K562 (cell line): ENCODE results near the gene TMEM158. TPM values are rescaled to one million over a fixed set of nuclear protein-coding genes. Genes with fewer than 3 reads are reported as not detected.

Experiments
- BCOR ChIP-seq: fragments of 450-650 bp; IDR thresholded peaks from 2 replicates; pipeline ENCODE4 v1.6.1; 2016
- CHD2 ChIP-seq: IDR thresholded peaks from 2 replicates; pipeline ENCODE4 v1.6.1; 2011; ENCODE audit warnings: low read depth, low read length
- CTBP1 ChIP-seq: fragments of 450-650 bp; IDR thresholded peaks from 2 replicates; pipeline ENCODE4 v1.6.1; 2016; ENCODE audit warnings: borderline replicate concordance
- EHMT2 ChIP-seq: fragments of 450-650 bp; IDR thresholded peaks from 2 replicates; pipeline ENCODE4 v1.6.1; 2018; ENCODE audit warnings: antibody characterized with exemption
- JUN ChIP-seq, 2 experiments: sonication (generic) in 1 of 2; formaldehyde crosslinking in 1 of 2; IDR thresholded peaks; 2 replicates each; pipeline versions ENCODE4 v1.6.1 to v1.8.0; 2012 to 2022; ENCODE audit warnings: borderline replicate concordance in 2 of 2, mild to moderate bottlenecking in 2 of 2, improper control_type of control experiment in 1 of 2, low read depth in 1 of 2, low read length in 1 of 2, missing genetic modification reagents in 1 of 2
- KDM1A ChIP-seq, 2 experiments: fragments of 450-650 bp; IDR thresholded peaks; 2 replicates each; pipeline ENCODE4 v1.6.1; 2016; ENCODE audit warnings: mild to moderate bottlenecking in 2 of 2
- LEF1 ChIP-seq: fragments of 450-650 bp; IDR thresholded peaks from 2 replicates; pipeline ENCODE4 v1.6.1; 2016; ENCODE audit warnings: mild to moderate bottlenecking
- MYNN ChIP-seq, 2 experiments: sonication (generic); formaldehyde crosslinking in 1 of 2; IDR thresholded peaks; 2 replicates each; pipeline versions ENCODE4 v1.5.0 to v1.6.1; 2016 to 2020; ENCODE audit warnings: antibody characterized with exemption in 1 of 2, missing genetic modification reagents in 1 of 2
- PTRF ChIP-seq: fragments of 450-650 bp; IDR thresholded peaks from 2 replicates; pipeline ENCODE4 v1.6.1; 2016; ENCODE audit warnings: mild to moderate bottlenecking, missing genetic modification characterization, missing compliant biosample characterization
- SPI1 ChIP-seq: IDR thresholded peaks from 2 replicates; pipeline ENCODE4 v1.6.1; 2011; ENCODE audit warnings: low read depth, low read length, control low read depth, borderline replicate concordance
- TEAD4 ChIP-seq, 2 experiments: sonication (generic) in 1 of 2; formaldehyde crosslinking in 1 of 2; IDR thresholded peaks; 2 replicates each; pipeline versions ENCODE4 v1.6.1 to v1.8.0; 2012 to 2022; ENCODE audit warnings: borderline replicate concordance in 1 of 2, inconsistent platforms in 1 of 2, low read length in 1 of 2, mild to moderate bottlenecking in 1 of 2, missing genetic modification reagents in 1 of 2
- TFAM ChIP-seq: fragments of 250-450 bp; sonication (Bioruptor Pico); conservative IDR thresholded peaks from 2 replicates; pipeline ENCODE4 v1.5.0; 2021; ENCODE audit warnings: mild to moderate bottlenecking, moderate library complexity
- polyA plus RNA-seq, 8 experiments: library from polyadenylated mRNA; depleted of rRNA in 4 of 8; stranded (reverse) in 5 of 8; unstranded in 3 of 8; fragments of >200 nt; fragmentation: Nextera tagmentation in 2 of 8; fragmentation: Illumina TruSeq in 1 of 8; extraction: Ambion mirVana in 2 of 8; extraction: Trizol in 1 of 8; gene quantifications; 2 replicates each; pipeline versions ENCODE4 v1.2.1 to v1.2.3, GENCODE V29; 2011 to 2014; ENCODE audit warnings: inconsistent platforms in 1 of 8, missing spikeins in 1 of 8
- total RNA-seq, 7 experiments: library from RNA; depleted of rRNA in 6 of 7; stranded (reverse); fragments of >200 nt in 6 of 7; fragmentation: Illumina TruSeq in 2 of 7; extraction: Trizol in 2 of 7; gene quantifications; 2 replicates each; pipeline versions ENCODE4 v1.2.1 to v1.2.3, GENCODE V29; 2011 to 2021; ENCODE audit warnings: low replicate concordance in 1 of 7
- TF ChIP-seq, protein P1 (sequence below), 3 experiments: fragments of 200-800 bp in 1 of 3; fragments of 250-450 bp in 1 of 3; fragments of 450-650 bp in 1 of 3; sonication (Bioruptor Pico) in 1 of 3; sonication (Bioruptor generic) in 1 of 3; formaldehyde crosslinking in 1 of 3; IDR thresholded peaks; 2 replicates each; pipeline versions ENCODE4 v1.6.1 to v1.8.0; 2016 to 2022; ENCODE audit warnings: mild to moderate bottlenecking in 2 of 3, missing genetic modification characterization in 2 of 3, missing compliant biosample characterization in 1 of 3, moderate library complexity in 1 of 3
- TF ChIP-seq, protein P2 (sequence below): fragments of 450-650 bp; IDR thresholded peaks from 2 replicates; pipeline ENCODE4 v1.6.1; 2017; ENCODE audit warnings: mild to moderate bottlenecking, moderate library complexity
- TF ChIP-seq, protein P3 (sequence below), 2 experiments: fragments of 150-350 bp in 1 of 2; IDR thresholded peaks; 2 replicates each; pipeline ENCODE4 v1.6.1; 2012 to 2016; ENCODE audit warnings: low read depth in 2 of 2, low read length in 2 of 2, mild to moderate bottlenecking in 1 of 2, moderate library complexity in 1 of 2
- TF ChIP-seq, protein P4 (sequence below): sonication (generic); formaldehyde crosslinking; IDR thresholded peaks from 2 replicates; pipeline ENCODE4 v1.8.1; 2022; ENCODE audit warnings: missing genetic modification reagents

TMEM158 gene
- total and polyA plus RNA-seq, 9 of the 15 experiments (the other 6 are each of a cell fraction or from before 2014, with no cell fraction given): 2.2 to 46.5 (median 8.4) TPM

DNA sequence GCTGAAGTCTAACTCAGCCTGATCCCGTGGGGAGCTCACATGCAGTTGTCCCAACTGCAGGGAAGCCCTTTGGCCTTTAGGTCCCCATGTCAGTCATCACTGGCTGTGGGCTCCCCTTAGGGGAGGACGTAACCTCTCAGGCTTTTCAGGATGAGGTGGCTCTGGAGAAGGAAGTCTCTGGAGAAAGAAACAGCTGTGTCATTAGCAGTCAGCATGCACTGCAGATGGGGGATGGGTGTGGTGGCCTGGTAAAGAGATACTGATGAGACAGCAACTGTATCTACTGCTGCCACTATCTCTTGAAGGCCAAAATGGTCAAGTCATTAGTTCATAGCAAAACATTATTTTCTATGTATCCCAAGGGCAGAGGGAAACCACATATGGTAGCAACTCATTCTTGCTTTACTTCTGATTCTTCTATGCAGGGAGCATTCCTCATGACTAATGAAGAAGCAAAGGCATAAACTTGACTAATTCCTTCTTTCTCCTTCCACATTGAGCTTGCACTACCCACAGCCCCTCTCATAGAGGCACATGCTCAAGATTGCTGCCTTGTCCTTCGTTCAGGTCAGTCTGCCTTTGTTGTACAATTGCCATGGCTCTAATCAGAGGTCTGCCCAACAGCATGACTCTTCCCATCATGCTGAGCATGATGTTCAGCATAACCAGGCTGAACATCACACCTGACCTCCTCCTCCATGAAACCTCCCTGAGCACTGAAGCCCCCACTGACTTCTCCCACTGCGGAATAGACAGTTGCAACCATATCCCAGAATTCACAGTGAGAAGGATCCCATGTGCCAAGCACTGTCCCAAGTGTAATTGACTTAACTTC lies 47.8 kb upstream of the TMEM158 start (continued):
- TF ChIP-seq SPI1: peak; percentile 82; the same call in 1 of the 2 replicates
- peak; percentile 58 for TF ChIP-seq PTRF (tag)
- TF ChIP-seq BCOR: peak; percentile 73
- TF ChIP-seq, protein P1, sequence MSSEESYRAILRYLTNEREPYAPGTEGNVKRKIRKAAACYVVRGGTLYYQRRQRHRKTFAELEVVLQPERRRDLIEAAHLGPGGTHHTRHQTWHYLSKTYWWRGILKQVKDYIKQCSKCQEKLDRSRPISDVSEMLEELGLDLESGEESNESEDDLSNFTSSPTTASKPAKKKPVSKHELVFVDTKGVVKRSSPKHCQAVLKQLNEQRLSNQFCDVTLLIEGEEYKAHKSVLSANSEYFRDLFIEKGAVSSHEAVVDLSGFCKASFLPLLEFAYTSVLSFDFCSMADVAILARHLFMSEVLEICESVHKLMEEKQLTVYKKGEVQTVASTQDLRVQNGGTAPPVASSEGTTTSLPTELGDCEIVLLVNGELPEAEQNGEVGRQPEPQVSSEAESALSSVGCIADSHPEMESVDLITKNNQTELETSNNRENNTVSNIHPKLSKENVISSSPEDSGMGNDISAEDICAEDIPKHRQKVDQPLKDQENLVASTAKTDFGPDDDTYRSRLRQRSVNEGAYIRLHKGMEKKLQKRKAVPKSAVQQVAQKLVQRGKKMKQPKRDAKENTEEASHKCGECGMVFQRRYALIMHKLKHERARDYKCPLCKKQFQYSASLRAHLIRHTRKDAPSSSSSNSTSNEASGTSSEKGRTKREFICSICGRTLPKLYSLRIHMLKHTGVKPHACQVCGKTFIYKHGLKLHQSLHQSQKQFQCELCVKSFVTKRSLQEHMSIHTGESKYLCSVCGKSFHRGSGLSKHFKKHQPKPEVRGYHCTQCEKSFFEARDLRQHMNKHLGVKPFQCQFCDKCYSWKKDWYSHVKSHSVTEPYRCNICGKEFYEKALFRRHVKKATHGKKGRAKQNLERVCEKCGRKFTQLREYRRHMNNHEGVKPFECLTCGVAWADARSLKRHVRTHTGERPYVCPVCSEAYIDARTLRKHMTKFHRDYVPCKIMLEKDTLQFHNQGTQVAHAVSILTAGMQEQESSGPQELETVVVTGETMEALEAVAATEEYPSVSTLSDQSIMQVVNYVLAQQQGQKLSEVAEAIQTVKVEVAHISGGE (CRISPR knock-in tag; IDR thresholded peaks at IDR 0.05): peak in 1 of 3 experiments; percentile 81; a peak in 2 of 6 replicates
- TF ChIP-seq LEF1: peak; percentile 99
- TF ChIP-seq KDM1A (IDR thresholded peaks at IDR 0.05): peak; percentile 77 to 91
- peak; percentile 96 for TF ChIP-seq EHMT2
- peak; percentile 80; the same call in 1 of the 2 replicates for TF ChIP-seq JUN (IDR thresholded peaks at IDR 0.05; ENCODE audit: borderline replicate concordance, low read depth, low read length)
- TF ChIP-seq JUN (CRISPR knock-in tag; IDR thresholded peaks at IDR 0.05; ENCODE audit: borderline replicate concordance): no peak
- TF ChIP-seq TEAD4 (IDR thresholded peaks at IDR 0.05; ENCODE audit: low read length): peak; percentile 85
- no peak for TF ChIP-seq TEAD4 (CRISPR knock-in tag; IDR thresholded peaks at IDR 0.05; ENCODE audit: borderline replicate concordance)
- no peak for TF ChIP-seq TFAM (CRISPR knock-in tag)
- TF ChIP-seq MYNN (IDR thresholded peaks at IDR 0.05): peak; percentile 90
- no peak for TF ChIP-seq MYNN (CRISPR knock-in tag; IDR thresholded peaks at IDR 0.05)
- TF ChIP-seq CHD2: peak; percentile 64
- peak; percentile 100 for TF ChIP-seq CTBP1
- TF ChIP-seq, protein P2, sequence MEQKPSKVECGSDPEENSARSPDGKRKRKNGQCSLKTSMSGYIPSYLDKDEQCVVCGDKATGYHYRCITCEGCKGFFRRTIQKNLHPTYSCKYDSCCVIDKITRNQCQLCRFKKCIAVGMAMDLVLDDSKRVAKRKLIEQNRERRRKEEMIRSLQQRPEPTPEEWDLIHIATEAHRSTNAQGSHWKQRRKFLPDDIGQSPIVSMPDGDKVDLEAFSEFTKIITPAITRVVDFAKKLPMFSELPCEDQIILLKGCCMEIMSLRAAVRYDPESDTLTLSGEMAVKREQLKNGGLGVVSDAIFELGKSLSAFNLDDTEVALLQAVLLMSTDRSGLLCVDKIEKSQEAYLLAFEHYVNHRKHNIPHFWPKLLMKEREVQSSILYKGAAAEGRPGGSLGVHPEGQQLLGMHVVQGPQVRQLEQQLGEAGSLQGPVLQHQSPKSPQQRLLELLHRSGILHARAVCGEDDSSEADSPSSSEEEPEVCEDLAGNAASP: no peak
- TF ChIP-seq, protein P3, sequence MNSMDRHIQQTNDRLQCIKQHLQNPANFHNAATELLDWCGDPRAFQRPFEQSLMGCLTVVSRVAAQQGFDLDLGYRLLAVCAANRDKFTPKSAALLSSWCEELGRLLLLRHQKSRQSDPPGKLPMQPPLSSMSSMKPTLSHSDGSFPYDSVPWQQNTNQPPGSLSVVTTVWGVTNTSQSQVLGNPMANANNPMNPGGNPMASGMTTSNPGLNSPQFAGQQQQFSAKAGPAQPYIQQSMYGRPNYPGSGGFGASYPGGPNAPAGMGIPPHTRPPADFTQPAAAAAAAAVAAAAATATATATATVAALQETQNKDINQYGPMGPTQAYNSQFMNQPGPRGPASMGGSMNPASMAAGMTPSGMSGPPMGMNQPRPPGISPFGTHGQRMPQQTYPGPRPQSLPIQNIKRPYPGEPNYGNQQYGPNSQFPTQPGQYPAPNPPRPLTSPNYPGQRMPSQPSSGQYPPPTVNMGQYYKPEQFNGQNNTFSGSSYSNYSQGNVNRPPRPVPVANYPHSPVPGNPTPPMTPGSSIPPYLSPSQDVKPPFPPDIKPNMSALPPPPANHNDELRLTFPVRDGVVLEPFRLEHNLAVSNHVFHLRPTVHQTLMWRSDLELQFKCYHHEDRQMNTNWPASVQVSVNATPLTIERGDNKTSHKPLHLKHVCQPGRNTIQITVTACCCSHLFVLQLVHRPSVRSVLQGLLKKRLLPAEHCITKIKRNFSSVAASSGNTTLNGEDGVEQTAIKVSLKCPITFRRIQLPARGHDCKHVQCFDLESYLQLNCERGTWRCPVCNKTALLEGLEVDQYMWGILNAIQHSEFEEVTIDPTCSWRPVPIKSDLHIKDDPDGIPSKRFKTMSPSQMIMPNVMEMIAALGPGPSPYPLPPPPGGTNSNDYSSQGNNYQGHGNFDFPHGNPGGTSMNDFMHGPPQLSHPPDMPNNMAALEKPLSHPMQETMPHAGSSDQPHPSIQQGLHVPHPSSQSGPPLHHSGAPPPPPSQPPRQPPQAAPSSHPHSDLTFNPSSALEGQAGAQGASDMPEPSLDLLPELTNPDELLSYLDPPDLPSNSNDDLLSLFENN (IDR thresholded peaks at IDR 0.05; ENCODE audit: low read depth in 2 of 2, low read length in 2 of 2): peak in 1 of 2 experiments; percentile 73; a peak in 1 of 4 replicates
- TF ChIP-seq, protein P4, sequence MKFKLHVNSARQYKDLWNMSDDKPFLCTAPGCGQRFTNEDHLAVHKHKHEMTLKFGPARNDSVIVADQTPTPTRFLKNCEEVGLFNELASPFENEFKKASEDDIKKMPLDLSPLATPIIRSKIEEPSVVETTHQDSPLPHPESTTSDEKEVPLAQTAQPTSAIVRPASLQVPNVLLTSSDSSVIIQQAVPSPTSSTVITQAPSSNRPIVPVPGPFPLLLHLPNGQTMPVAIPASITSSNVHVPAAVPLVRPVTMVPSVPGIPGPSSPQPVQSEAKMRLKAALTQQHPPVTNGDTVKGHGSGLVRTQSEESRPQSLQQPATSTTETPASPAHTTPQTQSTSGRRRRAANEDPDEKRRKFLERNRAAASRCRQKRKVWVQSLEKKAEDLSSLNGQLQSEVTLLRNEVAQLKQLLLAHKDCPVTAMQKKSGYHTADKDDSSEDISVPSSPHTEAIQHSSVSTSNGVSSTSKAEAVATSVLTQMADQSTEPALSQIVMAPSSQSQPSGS (CRISPR knock-in tag): no peak
